Large intestine (tissue), 3 donors: Measurements from ENCODE around the gene GPR157. TPM values are rescaled to one million over a fixed set of nuclear protein-coding genes. Genes with fewer than 3 reads are reported as not detected.

Experiments
- DNase-seq, 2 donors: peaks; one replicate each; pipeline versions ENCODE4 v3.0.0 to v3.0.0-alpha.2; 2013
- H3K27ac ChIP-seq: one replicate; pipeline ENCODE4 v1.5.1; 2013; ENCODE audit warnings: low read length
- H3K27me3 ChIP-seq: 2 replicates; pipeline ENCODE4 v1.6.1; 2013; ENCODE audit warnings: low read length; ENCODE audit not compliant: control insufficient read depth, insufficient read depth
- H3K36me3 ChIP-seq: 2 replicates; pipeline ENCODE4 v1.6.1; 2013; ENCODE audit warnings: low read length; ENCODE audit not compliant: control insufficient read depth, insufficient read depth
- H3K4me1 ChIP-seq: one replicate; pipeline ENCODE4 v1.6.1; 2013; ENCODE audit warnings: low read length; ENCODE audit not compliant: control insufficient read depth, insufficient read depth
- H3K4me3 ChIP-seq: one replicate; pipeline ENCODE4 v1.5.1; 2013; ENCODE audit warnings: low read length
- H3K9me3 ChIP-seq: one replicate; pipeline ENCODE4 v1.6.1; 2013; ENCODE audit warnings: mild to moderate bottlenecking, low read depth, low read length, moderate library complexity; ENCODE audit not compliant: control insufficient read depth
- WGBS: methylation state at CpG from one replicate; pipeline ENCODE4 v1.1.5; 2013; ENCODE audit warnings: low lambda C conversion rate; ENCODE audit not compliant: insufficient coverage; 5-methylcytosine and 5-hydroxymethylcytosine counted together
- polyA plus RNA-seq: library from polyadenylated mRNA; unstranded; fragments of 120-200 nt; gene quantifications from one replicate; pipeline ENCODE4 v1.2.1, GENCODE V29; 2013

The GPR157 gene
- polyA plus RNA-seq, 1 donor: 27.8 TPM

GRCh38 chr1:9051379-9051778, 77.5 kb downstream of the GPR157 start:
- Histone ChIP-seq H3K9me3 (no peaks in the 10 kb centered on the region), H3K36me3 (peaks cover 7% of the 10 kb centered on the region), H3K27me3 (no peaks in the 10 kb centered on the region), H3K27ac (no peak overlapping the region), H3K4me3 (no peak overlapping the region), H3K4me1 (no peaks in the 10 kb centered on the region)
- DNase-seq: no peak
- 100% methylated on average over 1 of the region's 1 CpG for WGBS

- no peak for DNase-seq
- Histone ChIP-seq H3K27me3 (no peaks in the 10 kb centered on the region), H3K4me1 (no peaks in the 10 kb centered on the region), H3K27ac (no peak overlapping the region), H3K4me3 (no peak overlapping the region), H3K36me3 (peaks cover 10% of the 10 kb centered on the region), H3K9me3 (no peaks in the 10 kb centered on the region)
- 90% methylated on average over 2 of the region's 3 CpGs for WGBS
These were observed 78.1 kb downstream of the GPR157 start for GRCh38 chr1:9050803-9051202.

Other genes with a start within 250 kb of the GPR157 start
- gene CA6, start 183.2 kb downstream of the GPR157 start, polyA plus RNA-seq: not detected
- 4.8 TPM for gene SLC2A7, start 102.7 kb downstream of the GPR157 start, polyA plus RNA-seq
- 87.3 TPM for gene SLC2A5, start 59.5 kb downstream of the GPR157 start, polyA plus RNA-seq
- gene H6PD, start 105.7 kb upstream of the GPR157 start, polyA plus RNA-seq: 36.6 TPM
- gene SPSB1, start 163.8 kb upstream of the GPR157 start, polyA plus RNA-seq: 23.7 TPM